WTC11 (cell line): ENCODE measurements around the gene MTHFD1L. TPM values are rescaled to one million over a fixed set of nuclear protein-coding genes. Genes with fewer than 3 reads are reported as not detected.

Source experiments
- ATAC-seq: fragments of 200-7000 bp; cut with Tn5 transposase; 2 replicates; pipeline ENCODE4 v1.10.0; 2021; ENCODE audit warnings: mild to moderate bottlenecking, moderate library complexity
- CTCF ChIA-PET: fragments of 300-600 bp; sonication (Branson Sonifier 250); formaldehyde crosslinking; loops from one replicate; lab custom pipeline; 2021; ENCODE audit warnings: antibody characterized with exemption; lab: Charles Lee
- POLR2A ChIA-PET: fragments of 350-600 bp; sonication (Branson Sonifier 250); formaldehyde crosslinking; loops from one replicate; lab custom pipeline; 2021; ENCODE audit warnings: antibody characterized with exemption; lab: Charles Lee
- DNase-seq: peaks from one replicate; pipeline ENCODE4 v3.0.0; 2021; ENCODE audit warnings: low spot score
- H3K27ac Mint-ChIP-seq: 2 replicates; pipeline ENCODE4 v1.8.0; 2021; ENCODE audit warnings: mixed read lengths
- H3K27me3 Mint-ChIP-seq: 2 replicates; pipeline ENCODE4 v1.8.0; 2021; ENCODE audit warnings: low read depth, mild to moderate bottlenecking, moderate library complexity, mixed read lengths
- H3K36me3 Mint-ChIP-seq: 2 replicates; pipeline ENCODE4 v1.8.0; 2021; ENCODE audit warnings: mixed read lengths
- H3K4me1 Mint-ChIP-seq: 2 replicates; pipeline ENCODE4 v1.8.0; 2022; ENCODE audit warnings: mixed read lengths
- H3K4me3 Mint-ChIP-seq: 2 replicates; pipeline ENCODE4 v1.8.0; 2021; ENCODE audit warnings: mild to moderate bottlenecking, moderate library complexity, mixed read lengths
- H3K9me3 Mint-ChIP-seq: 2 replicates; pipeline ENCODE4 v1.8.0; 2021; ENCODE audit warnings: mixed read lengths
- ATF1 ChIP-seq: sonication (generic); formaldehyde crosslinking; IDR thresholded peaks from 2 replicates; pipeline ENCODE4 v1.8.1; 2023; ENCODE audit warnings: mild to moderate bottlenecking, moderate library complexity, missing genetic modification reagents
- ATF6 ChIP-seq: sonication (generic); formaldehyde crosslinking; IDR thresholded peaks from 2 replicates; pipeline ENCODE4 v1.8.1; 2023; ENCODE audit warnings: mild to moderate bottlenecking, missing genetic modification reagents
- CDX4 ChIP-seq: fragments of 250-450 bp; sonication (Bioruptor Pico); IDR thresholded peaks from 2 replicates; pipeline ENCODE4 v1.9.0; 2021; ENCODE audit warnings: moderate library complexity, mild to moderate bottlenecking, inconsistent platforms, borderline replicate concordance
- CREM ChIP-seq: sonication (generic); formaldehyde crosslinking; IDR thresholded peaks from 2 replicates; pipeline ENCODE4 v1.8.1; 2022; ENCODE audit warnings: mild to moderate bottlenecking, missing genetic modification reagents, moderate library complexity
- EMX1 ChIP-seq: fragments of 250-450 bp; sonication (Bioruptor Pico); IDR thresholded peaks from 2 replicates; pipeline ENCODE4 v1.8.0; 2021; ENCODE audit warnings: mild to moderate bottlenecking
- GABPB1 ChIP-seq: sonication (generic); formaldehyde crosslinking; IDR thresholded peaks from 2 replicates; pipeline ENCODE4 v1.8.1; 2023; ENCODE audit warnings: mild to moderate bottlenecking, missing genetic modification reagents
- IRF1 ChIP-seq: sonication (generic); formaldehyde crosslinking; IDR thresholded peaks from 2 replicates; pipeline ENCODE4 v1.8.0; 2023; ENCODE audit warnings: missing genetic modification reagents
- IRF2 ChIP-seq: sonication (generic); formaldehyde crosslinking; IDR thresholded peaks from 2 replicates; pipeline ENCODE4 v1.8.0; 2022; ENCODE audit warnings: low read depth, missing genetic modification reagents, borderline replicate concordance
- JUN ChIP-seq: sonication (generic); formaldehyde crosslinking; IDR thresholded peaks from 2 replicates; pipeline ENCODE4 v1.8.0; 2023; ENCODE audit warnings: mild to moderate bottlenecking, missing genetic modification reagents
- MLX ChIP-seq: sonication (generic); formaldehyde crosslinking; IDR thresholded peaks from 2 replicates; pipeline ENCODE4 v1.8.1; 2023; ENCODE audit warnings: mild to moderate bottlenecking, missing genetic modification reagents, moderate library complexity
- NFATC4 ChIP-seq: fragments of 250-450 bp; sonication (Bioruptor Pico); IDR thresholded peaks from 2 replicates; pipeline ENCODE4 v1.9.0; 2021; ENCODE audit warnings: mild to moderate bottlenecking
- NFE2L1 ChIP-seq: sonication (generic); formaldehyde crosslinking; IDR thresholded peaks from 2 replicates; pipeline ENCODE4 v1.8.1; 2023; ENCODE audit warnings: missing genetic modification reagents
- NFYB ChIP-seq: sonication (generic); formaldehyde crosslinking; conservative IDR thresholded peaks from 2 replicates; pipeline ENCODE4 v1.8.0; 2022; ENCODE audit warnings: low read depth, missing genetic modification reagents
- NR1H2 ChIP-seq: sonication (generic); formaldehyde crosslinking; IDR thresholded peaks from 2 replicates; pipeline ENCODE4 v1.9.0; 2021; ENCODE audit warnings: mild to moderate bottlenecking, moderate library complexity, missing genetic modification reagents
- NR2C2 ChIP-seq: sonication (generic); formaldehyde crosslinking; IDR thresholded peaks from 2 replicates; pipeline ENCODE4 v1.8.0; 2022; ENCODE audit warnings: mild to moderate bottlenecking, missing genetic modification reagents
- OVOL2 ChIP-seq: fragments of 250-450 bp; sonication (Bioruptor Pico); IDR thresholded peaks from 2 replicates; pipeline ENCODE4 v1.9.0; 2021; ENCODE audit warnings: mild to moderate bottlenecking, borderline replicate concordance
- PRRX2 ChIP-seq: fragments of 250-450 bp; sonication (Bioruptor Pico); IDR thresholded peaks from 2 replicates; pipeline ENCODE4 v1.8.0; 2021; ENCODE audit warnings: mild to moderate bottlenecking
- TP53 ChIP-seq: sonication (generic); formaldehyde crosslinking; IDR thresholded peaks from 2 replicates; pipeline ENCODE4 v1.8.1; 2023; ENCODE audit warnings: mild to moderate bottlenecking, missing genetic modification reagents
- total RNA-seq: library from RNA; stranded (reverse); gene quantifications from 3 replicates; pipeline ENCODE4 v1.2.3, GENCODE V29; 2021
- TF ChIP-seq, protein P1 (sequence below): sonication (generic); formaldehyde crosslinking; IDR thresholded peaks from 2 replicates; pipeline ENCODE4 v1.8.1; 2022; ENCODE audit warnings: mild to moderate bottlenecking, missing genetic modification reagents, moderate library complexity, borderline replicate concordance
- TF ChIP-seq, protein P2 (sequence below): sonication (generic); formaldehyde crosslinking; IDR thresholded peaks from 2 replicates; pipeline ENCODE4 v1.8.1; 2023; ENCODE audit warnings: mild to moderate bottlenecking, missing genetic modification reagents, borderline replicate concordance

The MTHFD1L gene
- total RNA-seq, 1 experiment from 2014 or later: 104 TPM

DNA sequence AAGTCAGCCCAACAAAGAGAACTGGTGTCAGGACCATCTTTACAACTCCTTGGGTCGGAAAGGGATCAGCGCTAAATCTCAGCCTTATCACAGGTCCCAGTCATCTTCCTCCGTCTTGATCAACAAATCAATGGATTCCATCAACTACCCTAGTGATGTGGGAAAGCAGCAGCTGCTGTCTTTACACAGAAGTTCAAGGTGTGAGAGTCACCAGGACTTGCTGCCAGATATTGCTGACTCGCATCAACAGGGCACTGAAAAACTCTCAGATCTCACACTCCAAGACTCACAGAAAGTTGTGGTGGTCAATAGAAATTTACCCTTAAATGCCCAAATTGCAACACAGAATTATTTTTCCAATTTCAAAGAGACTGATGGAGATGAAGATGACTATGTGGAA, 25.3 kb upstream of the MTHFD1L start:
- no peak for DNase-seq
- Mint-ChIP-seq H3K9me3 (no peaks in the 10 kb centered on the region), H3K4me3 (no peak overlapping the region), H3K27ac (no peak overlapping the region), H3K27me3 (no peaks in the 10 kb centered on the region), H3K4me1 (peaks cover 4% of the 10 kb centered on the region)
- POLR2A ChIA-PET: no interaction called here
- no peak for TF ChIP-seq PRRX2 (CRISPR knock-in tag)
- no peak for TF ChIP-seq JUN (CRISPR knock-in tag)
- TF ChIP-seq, protein P1, sequence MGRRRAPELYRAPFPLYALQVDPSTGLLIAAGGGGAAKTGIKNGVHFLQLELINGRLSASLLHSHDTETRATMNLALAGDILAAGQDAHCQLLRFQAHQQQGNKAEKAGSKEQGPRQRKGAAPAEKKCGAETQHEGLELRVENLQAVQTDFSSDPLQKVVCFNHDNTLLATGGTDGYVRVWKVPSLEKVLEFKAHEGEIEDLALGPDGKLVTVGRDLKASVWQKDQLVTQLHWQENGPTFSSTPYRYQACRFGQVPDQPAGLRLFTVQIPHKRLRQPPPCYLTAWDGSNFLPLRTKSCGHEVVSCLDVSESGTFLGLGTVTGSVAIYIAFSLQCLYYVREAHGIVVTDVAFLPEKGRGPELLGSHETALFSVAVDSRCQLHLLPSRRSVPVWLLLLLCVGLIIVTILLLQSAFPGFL: no peak
- TF ChIP-seq GABPB1 (CRISPR knock-in tag): no peak
- TF ChIP-seq NFATC4 (CRISPR knock-in tag): no peak
- no peak for TF ChIP-seq ATF6 (CRISPR knock-in tag)
- TF ChIP-seq NR2C2 (CRISPR knock-in tag): no peak
- TF ChIP-seq, protein P2, sequence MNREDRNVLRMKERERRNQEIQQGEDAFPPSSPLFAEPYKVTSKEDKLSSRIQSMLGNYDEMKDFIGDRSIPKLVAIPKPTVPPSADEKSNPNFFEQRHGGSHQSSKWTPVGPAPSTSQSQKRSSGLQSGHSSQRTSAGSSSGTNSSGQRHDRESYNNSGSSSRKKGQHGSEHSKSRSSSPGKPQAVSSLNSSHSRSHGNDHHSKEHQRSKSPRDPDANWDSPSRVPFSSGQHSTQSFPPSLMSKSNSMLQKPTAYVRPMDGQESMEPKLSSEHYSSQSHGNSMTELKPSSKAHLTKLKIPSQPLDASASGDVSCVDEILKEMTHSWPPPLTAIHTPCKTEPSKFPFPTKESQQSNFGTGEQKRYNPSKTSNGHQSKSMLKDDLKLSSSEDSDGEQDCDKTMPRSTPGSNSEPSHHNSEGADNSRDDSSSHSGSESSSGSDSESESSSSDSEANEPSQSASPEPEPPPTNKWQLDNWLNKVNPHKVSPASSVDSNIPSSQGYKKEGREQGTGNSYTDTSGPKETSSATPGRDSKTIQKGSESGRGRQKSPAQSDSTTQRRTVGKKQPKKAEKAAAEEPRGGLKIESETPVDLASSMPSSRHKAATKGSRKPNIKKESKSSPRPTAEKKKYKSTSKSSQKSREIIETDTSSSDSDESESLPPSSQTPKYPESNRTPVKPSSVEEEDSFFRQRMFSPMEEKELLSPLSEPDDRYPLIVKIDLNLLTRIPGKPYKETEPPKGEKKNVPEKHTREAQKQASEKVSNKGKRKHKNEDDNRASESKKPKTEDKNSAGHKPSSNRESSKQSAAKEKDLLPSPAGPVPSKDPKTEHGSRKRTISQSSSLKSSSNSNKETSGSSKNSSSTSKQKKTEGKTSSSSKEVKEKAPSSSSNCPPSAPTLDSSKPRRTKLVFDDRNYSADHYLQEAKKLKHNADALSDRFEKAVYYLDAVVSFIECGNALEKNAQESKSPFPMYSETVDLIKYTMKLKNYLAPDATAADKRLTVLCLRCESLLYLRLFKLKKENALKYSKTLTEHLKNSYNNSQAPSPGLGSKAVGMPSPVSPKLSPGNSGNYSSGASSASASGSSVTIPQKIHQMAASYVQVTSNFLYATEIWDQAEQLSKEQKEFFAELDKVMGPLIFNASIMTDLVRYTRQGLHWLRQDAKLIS: no peak
- no peak for TF ChIP-seq EMX1
- no peak for TF ChIP-seq NFE2L1 (CRISPR knock-in tag)
- TF ChIP-seq MLX (CRISPR knock-in tag): no peak
- no peak for TF ChIP-seq NFYB
- no peak for TF ChIP-seq IRF1
- no peak for TF ChIP-seq CDX4 (CRISPR knock-in tag)
- TF ChIP-seq IRF2: no peak
- no peak for TF ChIP-seq OVOL2
- TF ChIP-seq ATF1 (CRISPR knock-in tag): no peak
- TF ChIP-seq NR1H2 (CRISPR knock-in tag): no peak
- TF ChIP-seq TP53: no peak
- TF ChIP-seq CREM (CRISPR knock-in tag): no peak
- TF ChIP-seq, all 79 proteins: peak for 0
- ATAC-seq: no peak
- CTCF ChIA-PET: interaction anchor here (1.6 kb wide), 1 partner anchor 25 kb away, joined by 4 read pairs; no protein-coding TSS in a partner anchor
- H3K36me3 Mint-ChIP-seq: no peaks in the 10 kb centered on the region
